ENCODE data around the gene SURF4.

DNA sequence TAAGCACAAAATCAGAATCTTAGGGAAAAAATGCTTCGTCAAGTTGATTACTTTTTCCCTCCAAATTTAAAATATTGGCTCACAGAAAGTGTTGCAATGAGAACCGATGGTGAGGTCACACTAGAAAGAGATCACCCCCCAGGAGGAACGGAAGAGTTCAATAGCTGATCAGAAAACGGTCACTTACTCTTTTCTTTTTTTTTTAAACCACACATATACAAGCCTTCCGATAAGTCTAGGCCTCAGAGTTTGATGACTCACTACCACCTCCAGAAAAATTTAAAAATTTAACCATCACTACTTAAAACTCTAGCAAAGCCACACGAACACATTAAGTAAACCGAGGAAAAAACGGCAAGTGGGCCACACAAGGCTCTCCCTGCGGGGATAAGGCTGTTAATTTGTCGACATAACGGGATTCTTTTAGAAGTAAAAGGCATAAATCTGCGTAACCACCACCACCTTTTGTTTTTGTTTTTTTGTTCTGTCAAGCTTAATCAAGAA, 1.2 kb downstream of the SURF4 start:
- TF ChIP-seq POLR2A (IDR thresholded peaks at IDR 0.05), result no peak
- no peak for TF ChIP-seq CTCF (IDR thresholded peaks at IDR 0.05 in 8 of 11, conservative IDR thresholded peaks at IDR 0.05 in 3 of 11)
- TF ChIP-seq POLR2AphosphoS5 (IDR thresholded peaks at IDR 0.05), result no peak
